ENCODE measurements around the gene PRKRIP1.
A peak's percentile ranks its signal among the peaks of the same experiment; 100 is the strongest.
"Not testable (repeated sequence)": the region's sequence is repeated elsewhere in the genome, so short reads cannot be mapped to it uniquely, and the experiment has no call there.

Gene PRKRIP1

DNA sequence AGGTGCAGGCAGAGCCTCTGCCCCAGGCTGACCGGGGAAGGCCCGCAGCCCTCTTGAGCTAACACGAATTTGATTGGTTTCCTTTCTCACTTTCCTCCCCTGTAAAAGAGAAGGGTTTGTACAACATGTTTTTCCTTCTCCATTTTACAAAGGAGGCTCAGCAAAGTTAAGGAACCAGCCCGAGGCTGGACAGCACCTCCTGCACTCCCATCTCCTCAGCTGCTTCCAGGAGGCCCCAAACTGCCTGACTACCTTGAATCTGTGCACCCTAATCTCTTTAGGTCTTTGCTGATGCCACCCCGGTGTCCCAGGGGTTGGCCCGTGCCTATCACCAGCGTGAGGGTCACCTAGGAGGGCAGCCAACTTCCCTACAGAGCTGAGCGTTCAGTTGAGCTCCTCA is 64.3 kb downstream of the PRKRIP1 start:
- DNase-seq = no peak

DNA sequence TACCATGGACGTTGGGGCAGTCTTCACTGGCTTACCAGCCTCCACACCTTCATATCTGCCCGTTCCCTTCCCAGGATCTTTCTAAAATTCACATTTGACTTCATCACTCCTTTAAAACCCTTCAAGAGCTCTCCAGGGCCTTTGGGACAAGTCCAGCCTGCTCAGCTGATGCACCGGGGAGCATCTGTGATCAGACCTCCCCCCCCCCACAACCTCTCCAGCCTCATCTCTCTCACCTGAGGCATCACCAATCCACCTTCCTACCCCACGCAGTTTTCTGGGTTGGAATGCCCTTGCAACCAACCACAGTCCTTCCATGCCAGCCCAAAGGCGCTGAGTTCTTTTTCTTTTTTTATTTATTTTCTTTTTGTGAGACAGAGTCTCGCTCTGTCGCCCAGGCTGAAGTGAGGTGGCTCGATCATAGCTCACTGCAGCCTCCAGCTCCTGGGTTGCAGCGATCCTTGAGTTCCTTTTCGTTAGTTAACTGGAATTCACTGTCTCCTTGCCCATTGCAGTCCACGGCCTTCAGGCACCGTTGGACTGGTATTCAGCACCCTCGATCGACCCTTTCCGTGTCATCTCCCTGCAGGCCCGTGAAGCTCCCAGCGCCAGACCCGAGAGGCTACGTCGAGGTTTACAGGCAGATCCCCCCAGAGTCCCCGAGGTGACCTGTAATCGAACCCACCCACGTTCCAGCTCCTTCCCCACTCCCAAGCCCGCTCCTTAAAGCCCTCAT is 67.8 kb downstream of the PRKRIP1 start:
- no peak for DNase-seq

DNA sequence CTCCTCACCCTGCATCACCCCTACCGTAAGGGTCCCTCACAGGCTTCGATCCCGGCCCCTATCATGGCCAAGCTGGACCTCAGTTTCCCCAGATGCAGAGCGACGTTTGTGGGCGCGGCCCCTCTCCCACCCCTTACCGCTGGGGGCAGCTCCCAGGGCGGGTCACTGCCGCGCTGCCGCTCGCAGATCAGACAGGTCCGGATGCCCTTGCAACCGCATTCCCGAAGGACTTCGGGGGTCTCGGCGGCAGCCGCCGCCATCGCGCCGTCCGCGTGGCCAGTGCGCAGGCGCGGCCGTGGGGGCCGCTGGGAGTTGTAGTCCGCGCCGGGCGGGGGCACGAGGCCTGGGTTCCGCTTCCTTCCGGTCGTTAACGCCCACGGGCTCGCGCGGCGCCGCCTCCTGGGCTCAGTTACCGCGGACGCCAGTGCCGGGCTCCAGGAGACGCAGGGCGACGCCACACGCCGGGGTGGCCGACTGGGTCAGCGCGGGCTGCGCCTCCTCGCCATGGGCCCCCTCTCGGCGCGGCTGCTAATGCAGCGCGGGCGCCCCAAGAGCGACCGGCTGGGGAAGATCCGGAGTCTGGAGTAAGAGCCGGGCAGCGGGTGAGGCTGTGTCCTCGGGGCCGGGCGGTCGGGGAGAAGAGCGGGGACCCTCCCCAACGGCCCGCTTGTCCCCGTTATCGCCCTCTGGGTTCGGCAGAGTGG is 68.6 kb downstream of the PRKRIP1 start, which contains the start of the genes ALKBH4 and LRWD1:
TSS of gene ALKBH4 (minus strand) at position 287 of the 704 bp plus-strand sequence. CDS start at position 260, 27 bp downstream.
TSS of gene LRWD1 (plus strand) at position 408 of the 704 bp plus-strand sequence. CDS start at position 505, 97 bp downstream.
- peak; percentile 34 for DNase-seq

DNA sequence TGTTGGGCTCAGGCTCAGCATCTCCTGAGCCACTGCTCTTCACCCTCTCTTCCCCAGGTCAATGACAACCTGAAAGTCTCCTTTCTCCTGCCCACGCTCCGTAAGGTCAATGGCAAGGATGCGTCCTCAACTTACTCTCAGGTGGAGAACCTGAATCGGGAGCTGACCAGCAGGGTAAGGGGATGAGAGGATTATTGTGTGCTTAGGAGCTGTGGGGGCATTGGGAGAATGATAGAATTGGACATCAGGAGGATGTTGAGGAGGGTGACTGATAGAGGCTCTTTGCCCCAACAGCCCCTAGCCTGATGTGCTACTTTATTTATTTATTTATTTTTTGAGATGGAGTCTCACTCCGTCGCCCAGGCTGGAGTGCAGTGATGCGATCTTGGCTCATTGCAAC is 69.9 kb downstream of the PRKRIP1 start:
- DNase-seq = no peak

DNA sequence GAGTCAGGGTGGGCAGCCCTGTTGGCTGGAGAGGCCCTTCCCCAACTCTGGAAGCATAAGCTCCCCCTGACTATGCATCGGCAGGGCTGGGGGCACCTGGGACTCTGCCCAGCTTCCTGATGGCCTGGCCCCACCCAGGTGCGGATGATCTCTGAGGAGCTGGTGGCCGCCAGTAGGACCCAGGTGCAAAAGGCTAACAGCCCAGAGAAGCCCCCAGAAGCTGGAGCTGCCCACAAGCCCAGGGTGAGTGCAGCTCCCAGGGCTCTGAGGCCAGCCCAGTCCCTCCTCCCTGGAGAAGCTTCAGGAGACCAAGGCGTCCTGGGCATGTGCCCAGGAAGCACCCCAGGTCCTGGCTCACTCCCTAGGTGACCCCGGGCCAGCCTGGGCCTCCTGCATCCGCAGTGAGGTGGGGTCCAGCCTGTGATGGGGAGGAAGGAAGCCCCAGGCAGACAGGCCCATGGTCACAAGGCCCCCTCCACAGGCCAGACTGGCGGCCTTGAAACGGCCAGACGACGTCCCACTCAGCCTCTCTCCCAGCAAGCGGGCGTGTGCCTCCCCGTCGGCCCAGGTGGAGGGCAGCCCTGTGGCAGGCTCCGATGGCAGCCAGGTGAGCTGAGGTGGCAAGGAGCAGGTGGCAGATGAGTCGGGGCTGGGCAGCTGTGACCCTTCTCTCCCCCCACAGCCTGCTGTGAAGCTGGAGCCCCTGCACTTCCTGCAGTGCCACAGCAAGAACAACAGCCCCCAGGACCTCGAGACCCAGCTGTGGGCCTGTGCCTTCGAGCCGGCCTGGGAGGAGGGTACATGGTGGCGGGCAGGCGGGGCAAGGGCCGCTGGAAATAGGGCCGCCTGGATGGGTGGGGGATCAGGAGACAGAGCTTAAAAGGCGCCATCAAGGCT is 71.7 kb downstream of the PRKRIP1 start:
- DNase-seq = no peak

DNA sequence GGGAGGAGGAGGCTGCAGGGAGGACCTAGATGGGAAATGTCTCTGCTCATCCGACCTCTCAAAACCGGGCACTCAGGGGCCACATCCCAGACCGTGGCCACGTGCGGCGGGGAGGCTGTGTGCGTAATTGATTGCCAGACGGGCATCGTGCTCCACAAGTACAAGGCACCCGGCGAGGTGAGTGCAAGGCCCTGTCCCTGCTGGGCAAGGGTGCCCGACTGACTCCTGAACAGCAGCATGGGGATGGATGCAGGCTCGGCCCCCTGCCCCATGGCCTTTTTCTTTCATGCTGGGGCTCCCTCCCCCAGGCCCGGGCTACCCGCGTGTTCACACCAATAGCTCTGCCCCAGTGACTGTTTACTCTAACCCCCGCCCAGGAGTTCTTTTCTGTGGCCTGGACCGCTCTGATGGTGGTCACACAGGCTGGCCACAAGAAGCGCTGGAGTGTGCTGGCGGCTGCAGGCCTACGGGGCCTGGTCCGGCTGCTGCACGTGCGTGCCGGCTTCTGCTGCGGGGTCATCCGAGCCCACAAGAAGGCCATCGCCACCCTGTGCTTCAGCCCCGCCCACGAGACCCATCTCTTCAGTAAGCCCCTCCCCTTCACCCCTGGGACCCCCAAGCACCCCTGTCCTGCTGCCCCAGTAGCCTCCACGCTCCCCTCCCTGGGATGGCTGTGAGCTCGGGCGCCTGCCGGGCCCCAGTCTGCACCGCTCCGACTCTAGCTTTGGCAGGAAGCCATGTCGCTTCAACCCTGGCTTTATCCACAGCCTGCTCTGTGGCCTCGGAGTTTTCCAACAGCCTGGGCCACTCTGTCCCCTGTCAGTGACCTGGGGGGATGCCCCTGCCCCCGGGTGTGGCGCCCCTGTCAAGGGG is 72.6 kb downstream of the PRKRIP1 start:
- DNase-seq = no peak

DNA sequence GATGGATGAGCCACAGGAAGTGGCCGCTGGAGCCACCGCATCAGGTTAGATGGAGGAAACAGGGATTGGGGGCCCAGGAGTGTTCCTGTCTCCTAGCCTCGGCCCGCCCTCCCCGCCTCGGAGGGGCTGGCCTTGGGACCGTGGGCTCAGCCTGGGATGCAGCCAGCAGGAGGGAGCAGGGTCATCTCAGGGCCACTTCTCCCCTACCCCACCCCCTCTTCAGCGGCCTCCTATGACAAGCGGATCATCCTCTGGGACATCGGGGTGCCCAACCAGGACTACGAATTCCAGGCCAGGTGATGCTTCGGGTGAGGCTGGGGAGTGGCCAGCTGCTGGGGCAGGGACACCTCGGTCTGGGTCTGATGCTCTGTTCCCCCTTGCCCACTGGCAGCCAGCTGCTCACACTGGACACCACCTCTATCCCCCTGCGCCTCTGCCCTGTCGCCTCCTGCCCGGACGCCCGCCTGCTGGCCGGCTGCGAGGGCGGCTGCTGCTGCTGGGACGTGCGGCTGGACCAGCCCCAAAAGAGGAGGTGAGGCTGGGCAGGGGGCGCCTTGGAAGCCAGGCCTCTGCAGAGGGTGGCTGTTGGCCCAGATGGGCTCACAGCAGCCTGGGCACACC is 73.3 kb downstream of the PRKRIP1 start:
- no peak for DNase-seq

DNA sequence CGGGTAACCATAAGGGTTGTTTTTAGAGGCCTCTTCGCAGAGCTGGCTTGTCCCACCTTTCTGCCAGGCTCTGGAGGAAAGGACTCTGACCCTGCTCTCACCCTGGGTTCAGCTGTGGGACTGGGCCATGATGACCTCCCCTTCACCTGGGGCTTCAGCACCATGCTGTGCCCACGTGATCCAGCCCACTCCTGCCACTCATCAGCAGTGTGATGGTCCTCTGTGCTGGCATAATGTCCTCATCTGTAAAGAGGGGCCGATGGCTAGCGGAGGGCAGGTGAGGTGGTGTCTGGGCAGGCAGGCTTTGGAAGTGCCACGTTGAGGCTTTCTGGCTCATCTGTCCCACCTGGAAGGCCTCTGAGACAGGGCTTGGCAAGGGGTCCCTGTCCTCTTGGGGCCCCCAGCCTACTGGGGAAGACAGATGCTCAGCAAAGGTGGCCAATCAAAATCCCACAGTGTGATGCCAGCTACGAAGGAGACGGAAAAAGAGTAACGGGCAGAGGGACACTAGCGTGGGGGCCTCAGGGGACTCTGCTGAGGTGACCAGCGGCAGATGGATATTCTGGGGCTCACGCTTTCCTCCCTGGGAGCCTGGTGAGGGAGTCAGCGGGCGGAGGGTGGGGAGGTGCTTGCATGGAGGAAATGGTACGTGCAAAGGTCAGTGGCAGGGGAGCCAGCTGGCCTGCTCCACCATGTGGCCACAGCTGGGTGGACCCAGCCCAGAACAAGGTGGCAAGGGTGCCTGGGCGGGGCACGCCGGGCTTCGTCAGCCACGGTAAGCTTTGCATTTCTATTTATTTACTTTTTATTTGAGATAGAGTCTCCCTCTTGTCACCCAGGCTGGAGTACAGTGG is 74.0 kb downstream of the PRKRIP1 start:
- DNase-seq = no peak

DNA sequence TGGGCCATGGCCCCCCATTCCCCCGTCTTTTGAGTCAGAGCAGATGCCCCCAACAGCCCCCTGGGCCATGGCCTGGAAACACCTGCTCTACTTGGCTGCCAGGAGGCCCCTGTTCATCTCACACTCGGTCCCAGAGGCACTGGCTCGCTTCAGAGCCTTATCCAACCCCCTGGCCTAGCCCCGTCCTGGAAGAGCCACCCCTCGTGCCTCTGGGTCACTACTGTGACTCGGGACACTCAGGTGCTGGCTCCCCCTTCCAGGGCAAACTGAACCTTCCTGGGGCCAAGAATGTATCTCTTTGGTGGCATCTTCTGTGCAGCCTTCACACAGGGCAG is 75.6 kb downstream of the PRKRIP1 start:
- no peak for DNase-seq

DNA sequence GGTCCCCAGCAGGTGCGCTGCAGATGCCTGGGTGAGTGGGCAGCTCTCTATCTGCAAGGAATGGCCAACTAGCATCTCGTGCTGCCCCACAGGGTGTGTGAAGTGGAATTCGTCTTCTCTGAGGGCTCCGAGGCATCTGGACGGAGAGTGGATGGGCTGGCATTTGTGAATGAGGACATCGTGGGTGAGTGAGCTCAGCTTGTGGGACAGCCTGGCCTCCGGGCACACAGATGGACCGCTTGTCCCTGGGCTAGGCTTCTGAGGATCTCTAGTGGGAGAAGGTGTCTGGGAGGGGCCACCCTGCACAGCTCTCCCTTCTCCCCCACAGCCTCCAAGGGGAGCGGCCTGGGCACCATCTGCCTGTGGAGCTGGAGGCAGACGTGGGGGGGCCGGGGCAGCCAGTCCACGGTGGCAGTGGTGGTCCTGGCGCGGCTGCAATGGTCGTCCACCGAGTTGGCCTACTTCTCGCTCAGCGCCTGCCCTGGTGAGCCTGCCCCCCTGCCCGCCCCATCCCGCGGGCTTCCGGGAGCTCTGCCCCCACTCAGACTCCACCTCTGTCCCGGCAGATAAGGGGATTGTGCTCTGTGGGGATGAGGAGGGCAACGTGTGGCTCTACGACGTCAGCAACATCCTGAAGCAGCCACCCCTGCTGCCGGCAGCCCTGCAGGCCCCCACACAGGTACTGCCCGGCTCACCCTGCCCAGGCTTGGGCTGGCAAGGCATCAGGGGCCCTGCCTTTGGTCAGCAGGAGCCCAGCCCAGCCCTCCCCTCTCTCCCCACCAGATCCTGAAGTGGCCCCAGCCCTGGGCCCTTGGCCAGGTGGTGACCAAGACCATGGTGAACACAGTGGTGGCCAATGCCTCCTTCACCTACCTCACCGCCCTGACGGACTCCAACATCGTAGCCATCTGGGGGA is 76.2 kb downstream of the PRKRIP1 start:
- no peak for DNase-seq

DNA sequence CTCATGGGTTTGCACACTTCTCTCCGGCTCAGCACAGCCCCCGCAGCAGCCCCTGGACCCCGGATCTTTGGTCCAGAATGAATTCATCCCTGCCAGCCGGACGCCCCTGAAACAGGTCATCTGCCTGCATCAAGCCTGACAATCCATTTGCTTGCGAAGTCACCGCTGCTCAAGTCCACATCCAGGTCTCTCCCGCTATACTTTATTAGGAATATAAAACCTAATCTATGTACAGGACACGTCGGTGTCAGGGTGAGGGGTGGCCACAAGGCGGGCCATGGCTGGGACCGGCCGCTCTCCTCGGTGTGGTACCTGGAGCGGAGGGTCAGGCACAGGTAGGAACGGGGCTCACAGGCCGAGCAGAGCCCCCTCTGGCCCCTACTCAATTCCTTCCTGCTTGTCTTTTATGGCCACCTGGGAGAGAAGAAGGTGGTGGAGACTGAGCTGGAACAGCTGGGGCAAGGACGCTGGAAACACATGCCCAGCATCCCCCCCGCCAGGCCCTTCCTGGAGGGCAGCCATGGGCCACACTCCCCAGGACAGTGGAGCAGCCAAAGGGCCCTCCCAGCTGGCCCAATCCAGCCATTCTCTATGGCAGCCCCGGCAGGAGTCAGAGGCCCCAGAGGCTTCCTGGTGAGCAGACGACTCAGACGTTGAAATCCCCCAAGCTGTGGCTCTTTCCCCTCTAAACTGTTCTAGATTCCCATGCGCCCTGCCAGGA is 77.3 kb downstream of the PRKRIP1 start:
- no peak for DNase-seq

DNA sequence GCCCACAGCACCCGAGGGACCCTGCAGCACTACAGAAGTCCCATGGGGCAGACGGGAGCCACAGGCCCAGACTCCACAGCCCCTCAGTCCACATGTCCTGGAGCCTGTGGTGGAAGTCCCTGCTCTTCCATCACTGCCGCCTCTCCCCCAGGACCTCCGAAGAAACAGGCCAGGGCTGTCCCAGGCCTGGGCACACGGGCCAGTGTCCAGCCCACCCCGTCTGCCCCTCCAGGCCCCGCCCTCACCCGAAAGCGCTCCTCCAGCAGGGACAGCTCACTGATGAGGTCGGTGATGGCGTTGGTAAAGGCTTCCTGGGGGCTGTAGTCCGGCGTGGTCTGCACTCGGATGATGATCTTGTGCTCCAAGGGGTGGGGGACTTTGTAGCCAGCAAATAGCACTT is 78.0 kb downstream of the PRKRIP1 start:
- not testable (repeated sequence) for DNase-seq

DNA sequence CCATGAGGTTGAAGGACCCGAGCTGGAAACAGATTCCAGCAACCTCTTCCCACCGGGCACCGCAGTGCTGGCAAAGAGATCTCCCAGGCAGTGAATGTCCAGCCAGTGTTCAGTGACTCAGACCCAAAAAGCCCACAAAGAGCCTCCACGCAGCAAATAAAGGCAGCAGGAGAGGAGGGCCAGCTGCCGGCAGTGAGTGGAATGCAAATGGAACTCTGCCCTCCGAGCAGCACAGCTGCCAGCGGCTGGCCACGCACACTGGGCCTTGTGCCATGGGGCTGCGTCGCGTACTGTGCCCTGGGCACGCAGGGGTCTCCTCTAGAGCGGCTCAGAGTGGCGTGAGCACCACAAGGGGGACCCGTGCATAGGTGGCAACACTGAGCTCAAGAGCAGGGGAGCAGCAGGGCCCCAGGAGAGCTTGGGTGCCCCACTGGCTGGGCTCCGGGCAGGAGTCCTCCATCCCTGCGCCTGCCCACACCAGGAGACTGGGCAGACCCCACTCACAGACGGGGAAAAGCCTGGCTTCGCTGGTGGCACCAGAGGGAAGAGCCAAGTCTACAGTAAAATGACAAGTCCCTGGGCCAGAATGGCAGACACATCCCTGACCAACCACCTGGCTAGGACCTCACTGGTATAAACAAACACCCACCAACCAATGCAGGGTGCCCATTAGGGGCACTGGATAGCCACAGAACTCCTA is 78.7 kb downstream of the PRKRIP1 start:
- DNase-seq = not testable (repeated sequence)
